ENCODE data around the gene POLH.

GRCh38 chr6:43541774-43542471 is 34.1 kb upstream of the POLH start:
- TF ChIP-seq POLR2A (IDR thresholded peaks at IDR 0.05) (no peak), CTCF (IDR thresholded peaks at IDR 0.05) (no peak), EP300 (IDR thresholded peaks at IDR 0.05) (no peak)
